ENCODE measurements around the gene KIF6.

KIF6 gene

GRCh38 chr6:39387785-39388184 is 337.4 kb downstream of the KIF6 start:
- no peak for TF ChIP-seq Cebpa-rat (IDR thresholded peaks at IDR 0.05)
- Histone ChIP-seq H3K27me3 (no peaks in the 10 kb centered on the region), H3K4me3 (no peak overlapping the region)

GRCh38 chr6:39386487-39386886 is 338.7 kb downstream of the KIF6 start:
- no peaks in the 10 kb centered on the region for H4K20me1 ChIP-seq
- no peak overlapping the region for H3K27ac ChIP-seq
- H3K36me3 ChIP-seq, result no peaks in the 10 kb centered on the region
- H3K4me1 ChIP-seq, result no peaks in the 10 kb centered on the region
- no peak for TF ChIP-seq Cebpa-rat (IDR thresholded peaks at IDR 0.05)
- no peak overlapping the region for H3K4me2 ChIP-seq
- H3K9me3 ChIP-seq, result no peaks in the 10 kb centered on the region
- H3K4me3 ChIP-seq, result no peak overlapping the region
- H3K9ac ChIP-seq, result no peak overlapping the region
- H3K27me3 ChIP-seq, result no peaks in the 10 kb centered on the region

More at GRCh38 chr6:39387785-39388184, 337.4 kb downstream of the KIF6 start:
- Histone ChIP-seq H3K27ac (no peak overlapping the region), H4K20me1 (no peaks in the 10 kb centered on the region), H3K36me3 (no peaks in the 10 kb centered on the region), H3K9ac (no peak overlapping the region), H3K9me3 (no peaks in the 10 kb centered on the region), H3K4me1 (no peaks in the 10 kb centered on the region), H3K4me2 (no peak overlapping the region)

- Histone ChIP-seq H3K4me3 (no peak overlapping the region), H3K4me2 (no peak overlapping the region), H3K27me3 (no peaks in the 10 kb centered on the region), H3K9me3 (no peaks in the 10 kb centered on the region), H4K20me1 (no peaks in the 10 kb centered on the region), H3K9ac (no peak overlapping the region), H3K36me3 (no peaks in the 10 kb centered on the region), H3K27ac (no peak overlapping the region), H3K4me1 (no peaks in the 10 kb centered on the region)
- TF ChIP-seq Cebpa-rat (IDR thresholded peaks at IDR 0.05), result no peak
These were observed 343.6 kb downstream of the KIF6 start for GRCh38 chr6:39381550-39382140.

GRCh38 chr6:39380837-39381549 is 344.2 kb downstream of the KIF6 start:
- Histone ChIP-seq H4K20me1 (no peaks in the 10 kb centered on the region), H3K4me3 (no peak overlapping the region), H3K27me3 (no peaks in the 10 kb centered on the region), H3K36me3 (no peaks in the 10 kb centered on the region), H3K4me1 (no peaks in the 10 kb centered on the region), H3K4me2 (no peak overlapping the region), H3K9ac (no peak overlapping the region), H3K27ac (no peak overlapping the region), H3K9me3 (no peaks in the 10 kb centered on the region)
- TF ChIP-seq Cebpa-rat (IDR thresholded peaks at IDR 0.05), result no peak

GRCh38 chr6:39378960-39379425 is 346.2 kb downstream of the KIF6 start:
- Histone ChIP-seq H3K27ac (no peak overlapping the region), H3K36me3 (no peaks in the 10 kb centered on the region), H3K27me3 (no peaks in the 10 kb centered on the region), H3K4me2 (no peak overlapping the region), H3K4me1 (no peaks in the 10 kb centered on the region), H3K9ac (no peak overlapping the region), H4K20me1 (no peaks in the 10 kb centered on the region), H3K9me3 (no peaks in the 10 kb centered on the region), H3K4me3 (no peak overlapping the region)
- no peak for TF ChIP-seq Cebpa-rat (IDR thresholded peaks at IDR 0.05)

- no peaks in the 10 kb centered on the region for H3K27me3 ChIP-seq
- H3K4me2 ChIP-seq, result no peak overlapping the region
- no peak overlapping the region for H3K27ac ChIP-seq
- no peak overlapping the region for H3K9ac ChIP-seq
- no peak overlapping the region for H3K4me3 ChIP-seq
- no peaks in the 10 kb centered on the region for H3K4me1 ChIP-seq
- H3K36me3 ChIP-seq, result no peaks in the 10 kb centered on the region
- no peaks in the 10 kb centered on the region for H3K9me3 ChIP-seq
- no peak for TF ChIP-seq Cebpa-rat (IDR thresholded peaks at IDR 0.05)
- H4K20me1 ChIP-seq, result no peaks in the 10 kb centered on the region
These were observed 346.8 kb downstream of the KIF6 start for GRCh38 chr6:39378175-39378959.

GRCh38 chr6:39377539-39377950 is 347.7 kb downstream of the KIF6 start:
- TF ChIP-seq Cebpa-rat (IDR thresholded peaks at IDR 0.05), result no peak
- Histone ChIP-seq H3K36me3 (no peaks in the 10 kb centered on the region), H3K9ac (no peak overlapping the region), H3K4me2 (no peak overlapping the region), H3K27ac (no peak overlapping the region), H3K4me3 (no peak overlapping the region), H3K4me1 (no peaks in the 10 kb centered on the region), H4K20me1 (no peaks in the 10 kb centered on the region), H3K27me3 (no peaks in the 10 kb centered on the region), H3K9me3 (no peaks in the 10 kb centered on the region)

- TF ChIP-seq Cebpa-rat (IDR thresholded peaks at IDR 0.05), result no peak
- H3K9me3 ChIP-seq, result no peaks in the 10 kb centered on the region
- no peak overlapping the region for H3K4me2 ChIP-seq
These were observed 349.8 kb downstream of the KIF6 start for GRCh38 chr6:39375405-39375804.

GRCh38 chr6:39370390-39370789 is 354.8 kb downstream of the KIF6 start:
- no peaks in the 10 kb centered on the region for H3K36me3 ChIP-seq
- no peaks in the 10 kb centered on the region for H3K9me3 ChIP-seq
- H3K9ac ChIP-seq, result no peak overlapping the region
- no peaks in the 10 kb centered on the region for H3K27me3 ChIP-seq
- H3K4me2 ChIP-seq, result no peak overlapping the region
- no peaks in the 10 kb centered on the region for H3K4me1 ChIP-seq
- no peak for TF ChIP-seq Cebpa-rat (IDR thresholded peaks at IDR 0.05)
- H3K27ac ChIP-seq, result no peak overlapping the region
- H3K4me3 ChIP-seq, result no peak overlapping the region
- no peaks in the 10 kb centered on the region for H4K20me1 ChIP-seq

More at GRCh38 chr6:39375405-39375804, 349.8 kb downstream of the KIF6 start:
- no peak overlapping the region for H3K9ac ChIP-seq
- H3K4me1 ChIP-seq, result no peaks in the 10 kb centered on the region
- H4K20me1 ChIP-seq, result no peaks in the 10 kb centered on the region
- H3K36me3 ChIP-seq, result no peaks in the 10 kb centered on the region
- H3K4me3 ChIP-seq, result no peak overlapping the region
- H3K27ac ChIP-seq, result no peak overlapping the region
- no peaks in the 10 kb centered on the region for H3K27me3 ChIP-seq

- Histone ChIP-seq H3K9ac (no peak overlapping the region), H3K27ac (no peak overlapping the region), H3K4me2 (no peak overlapping the region), H3K9me3 (no peaks in the 10 kb centered on the region), H3K36me3 (no peaks in the 10 kb centered on the region), H3K4me3 (no peak overlapping the region), H3K4me1 (no peaks in the 10 kb centered on the region), H3K27me3 (no peaks in the 10 kb centered on the region), H4K20me1 (no peaks in the 10 kb centered on the region)
- TF ChIP-seq Cebpa-rat (IDR thresholded peaks at IDR 0.05), result no peak
These were observed 355.2 kb downstream of the KIF6 start for GRCh38 chr6:39369987-39370386.
